Activated T-cell treated with anti-CD3 and anti-CD28 coated beads, Interleukin-2, amount 50 U/mL, for 1 hour (primary cell): Measurements from ENCODE around the gene RPS6KA5.
"Not testable (repeated sequence)": the region's sequence is repeated elsewhere in the genome, so short reads cannot be mapped to it uniquely, and the experiment has no call there.

Experiments
- DNase-seq: peaks from one replicate; pipeline ENCODE4 v3.0.0-alpha.2; 2020

Gene RPS6KA5

DNA sequence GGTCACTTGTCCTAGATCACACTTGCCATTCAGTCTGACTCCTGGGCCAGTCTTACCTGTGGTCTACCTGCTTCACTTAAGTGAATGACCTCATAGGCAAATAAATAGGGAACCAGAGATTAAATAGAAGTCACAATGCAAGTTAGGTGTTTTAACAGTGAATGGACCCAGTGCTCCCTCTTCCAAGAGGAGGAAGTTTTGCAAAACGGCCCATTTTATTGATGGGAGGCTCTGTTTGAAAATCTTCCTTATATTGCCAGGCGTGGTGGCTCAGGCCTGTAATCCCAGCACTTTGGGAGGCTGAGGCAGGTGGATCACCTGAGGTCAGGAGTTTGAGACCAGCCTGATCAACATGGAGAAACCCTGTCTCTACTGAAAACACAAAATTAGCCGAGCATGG, 79.8 kb downstream of the RPS6KA5 start:
- DNase-seq: not testable (repeated sequence)

DNA sequence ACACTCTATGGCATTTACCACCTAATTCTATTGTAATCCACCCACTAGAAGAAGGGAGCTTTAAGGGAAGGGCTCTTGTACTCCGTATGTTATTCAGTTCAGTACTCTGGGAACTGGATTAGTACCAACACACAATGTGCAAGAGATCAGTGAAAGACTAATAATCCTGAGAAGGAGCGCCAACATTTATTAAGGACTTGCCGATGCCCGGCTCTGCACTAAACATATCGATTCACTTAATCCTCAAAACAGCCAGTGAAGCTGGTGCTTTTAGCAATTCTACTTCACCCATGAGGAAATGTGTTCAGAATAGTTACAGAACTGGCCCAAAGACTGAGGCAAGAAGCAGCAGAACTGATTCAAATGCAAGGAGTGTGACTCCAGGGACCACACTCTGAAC, 80.9 kb downstream of the RPS6KA5 start:
- DNase-seq: no peak

DNA sequence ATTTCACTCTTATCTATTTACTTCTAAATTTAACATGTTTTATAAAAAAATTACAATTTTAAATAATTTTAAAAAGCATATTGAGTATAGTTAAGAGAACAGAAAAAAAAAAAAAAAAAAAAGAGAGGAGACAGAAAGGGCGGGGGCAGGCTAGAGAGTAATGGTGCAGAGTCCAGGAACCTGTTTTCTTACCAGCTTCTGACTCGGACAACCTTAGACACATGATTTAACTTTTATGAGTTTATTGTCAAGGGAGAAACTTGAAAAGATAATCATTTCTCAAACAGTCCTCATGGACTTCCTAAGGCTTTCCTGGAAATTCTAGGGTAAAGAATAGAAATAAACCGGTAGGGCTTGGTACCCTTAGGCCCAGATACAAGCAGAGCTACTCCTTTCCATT, 84.3 kb downstream of the RPS6KA5 start:
- DNase-seq: no peak

DNA sequence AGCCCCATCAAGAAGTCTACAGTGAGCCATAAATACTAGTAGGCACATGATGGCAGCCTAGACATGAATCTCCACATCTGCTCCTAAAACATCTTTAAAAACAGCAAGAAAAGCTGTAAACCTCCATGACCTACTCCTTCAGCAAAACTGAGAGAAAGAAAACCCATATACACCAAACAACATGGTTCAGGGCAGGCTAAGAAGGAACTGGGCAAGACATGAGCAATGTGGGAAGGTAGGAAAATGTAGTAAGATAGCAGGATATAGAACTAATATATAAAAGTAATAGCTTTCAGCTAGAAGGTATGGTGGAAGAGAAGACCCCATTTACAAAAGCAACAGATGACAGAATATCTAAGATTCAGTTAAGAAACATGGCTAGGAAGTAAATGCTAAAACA, 88.8 kb downstream of the RPS6KA5 start:
- no peak for DNase-seq

DNA sequence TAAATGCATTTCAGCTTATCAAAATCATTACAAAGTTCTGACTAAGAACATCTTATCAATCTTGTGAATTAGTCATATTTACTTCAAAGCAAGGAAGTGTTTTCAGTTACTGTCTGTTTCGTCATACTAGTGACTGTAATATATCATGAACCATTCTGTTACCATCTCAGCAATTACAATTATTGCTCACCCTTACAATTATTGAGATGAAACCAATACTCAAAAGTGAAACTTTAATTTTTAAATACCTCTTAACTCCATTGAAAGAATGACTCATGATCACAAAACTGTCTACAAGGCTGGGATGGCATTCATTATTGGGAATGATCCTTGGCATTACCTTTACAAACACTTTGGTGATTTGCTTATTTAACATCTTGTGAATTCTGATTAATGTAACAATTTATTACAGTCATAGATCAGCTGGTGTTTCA, 90.3 kb downstream of the RPS6KA5 start:
- no peak for DNase-seq

DNA sequence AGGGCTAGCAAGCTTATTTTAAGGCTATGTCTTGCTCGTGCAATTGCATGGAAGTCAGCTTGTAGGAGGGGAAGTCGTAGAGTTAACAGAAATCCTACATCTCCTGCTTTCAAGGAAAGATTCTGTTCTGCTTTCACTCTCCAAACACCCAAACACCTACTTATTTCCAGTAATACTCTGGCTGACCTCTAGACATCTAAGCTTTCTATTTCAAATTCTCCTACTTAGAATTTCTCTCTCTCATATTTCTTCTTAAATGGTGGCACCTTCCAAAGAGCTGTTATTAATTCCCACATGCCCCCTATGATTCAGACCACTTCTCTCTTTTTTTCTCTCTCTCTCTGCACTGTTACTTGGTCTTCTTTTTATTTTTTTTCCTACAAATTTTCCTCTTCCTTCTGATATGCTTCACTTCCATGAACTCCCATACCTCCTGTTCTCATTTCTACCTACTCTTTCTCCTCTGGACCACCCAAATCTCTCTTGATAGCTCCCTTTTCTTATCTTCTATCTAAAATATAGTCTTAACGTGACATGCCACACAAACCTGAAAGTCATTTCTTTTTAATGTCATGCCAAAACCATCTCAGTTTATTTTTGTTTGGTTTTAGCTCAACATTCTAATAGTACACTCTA, 90.8 kb downstream of the RPS6KA5 start:
- DNase-seq: no peak

DNA sequence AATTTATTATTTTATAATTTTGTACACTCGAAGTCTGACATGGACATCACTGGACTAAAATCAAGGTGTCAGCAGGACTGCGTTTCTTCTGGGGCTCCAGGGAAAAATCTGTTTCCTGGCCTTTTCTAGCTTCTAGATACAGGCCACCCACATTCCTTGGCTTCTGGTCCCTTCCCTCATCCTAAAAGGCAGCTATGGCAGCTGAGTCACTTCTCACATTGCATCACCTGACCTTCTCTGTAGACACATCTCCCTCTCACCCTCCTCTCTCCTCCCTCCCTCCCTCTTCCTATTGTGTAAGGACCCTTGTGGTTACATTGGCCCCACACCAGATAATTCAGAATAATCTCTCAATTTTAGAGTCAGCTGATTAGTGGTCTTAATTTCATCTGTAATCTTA, 92.4 kb downstream of the RPS6KA5 start:
- no peak for DNase-seq

DNA sequence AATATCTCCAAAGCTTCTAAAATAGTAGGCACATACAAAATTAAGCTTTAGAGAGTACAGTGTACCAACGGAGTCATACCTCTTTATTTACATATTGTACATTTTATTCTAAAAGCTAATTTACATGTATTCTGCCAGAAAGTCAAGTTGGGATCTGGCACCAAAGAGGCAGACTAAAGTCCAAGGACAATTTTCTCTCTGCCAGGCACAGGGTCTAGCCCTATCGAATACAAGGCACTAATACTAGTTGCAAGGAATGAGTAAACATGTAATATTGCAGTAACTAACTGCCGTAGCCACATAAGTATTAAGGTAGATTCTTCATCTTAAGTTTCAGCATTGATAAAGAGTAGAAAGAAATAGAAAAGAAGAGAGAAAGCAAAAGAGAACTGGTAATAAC, 93.9 kb downstream of the RPS6KA5 start:
- DNase-seq: no peak

DNA sequence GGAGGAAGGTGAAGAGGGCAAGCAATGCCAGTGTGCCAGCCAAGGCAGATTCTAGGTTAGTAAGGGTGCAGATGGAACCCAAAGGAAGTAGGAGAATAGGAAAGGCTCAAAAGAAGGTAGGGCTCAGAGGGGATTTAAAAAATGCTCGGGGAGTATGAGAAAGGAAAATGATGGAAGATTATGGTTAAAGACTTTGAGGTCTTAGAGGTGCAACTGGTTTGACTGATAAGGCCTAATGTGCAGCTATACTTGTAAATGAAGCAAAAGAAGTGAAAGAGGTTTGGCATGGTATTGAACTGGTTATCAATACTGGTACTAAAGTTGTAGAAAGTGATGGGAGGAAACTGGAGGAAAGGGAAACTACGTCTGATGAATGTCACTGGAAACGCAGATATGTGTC, 94.7 kb downstream of the RPS6KA5 start:
- DNase-seq: no peak

DNA sequence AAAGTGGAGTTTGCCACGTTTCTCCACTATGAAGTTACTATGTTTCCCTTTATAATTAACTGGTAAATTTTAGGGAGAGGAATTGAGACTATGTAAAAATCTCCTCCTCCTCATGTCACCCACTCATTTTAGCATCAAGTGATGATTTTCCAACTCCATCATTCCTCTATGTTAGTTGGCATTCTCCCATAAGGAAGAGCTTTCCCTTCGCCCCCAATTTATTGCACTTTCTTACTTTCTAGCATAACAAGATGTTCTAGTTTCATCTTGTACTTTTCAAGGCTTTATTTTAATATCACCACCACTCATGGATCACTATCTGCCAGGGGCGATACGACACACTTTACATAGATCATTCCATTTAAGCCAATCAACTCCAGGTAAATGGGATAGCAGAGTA, 97.1 kb downstream of the RPS6KA5 start:
- DNase-seq: no peak

DNA sequence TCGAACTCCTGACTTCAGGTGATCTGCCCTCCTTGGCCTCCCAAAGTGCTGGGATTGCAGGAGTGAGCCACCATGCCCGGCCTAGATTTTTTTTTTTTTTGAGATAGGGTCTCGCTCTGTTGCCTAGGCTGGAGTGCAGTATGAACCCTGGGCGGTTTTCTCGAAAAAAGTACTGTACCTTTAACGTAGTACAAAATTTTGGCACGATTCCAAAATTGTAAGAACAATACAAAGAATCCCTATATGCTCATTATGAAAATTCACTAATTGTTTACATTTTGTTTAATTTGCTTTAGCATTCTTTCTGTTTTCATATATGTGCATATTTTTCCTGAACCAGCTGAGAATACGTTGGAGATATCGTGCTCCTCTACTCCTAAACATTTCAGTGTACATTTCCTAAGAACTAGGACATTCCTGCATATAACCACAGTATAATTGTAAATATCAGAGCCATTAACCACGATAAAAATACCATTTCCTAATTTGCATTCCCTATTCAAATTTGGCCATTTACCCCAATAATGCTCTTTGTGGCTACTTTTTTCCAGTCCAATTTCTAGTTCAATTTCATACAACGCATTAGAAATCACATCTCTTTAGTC, 97.8 kb downstream of the RPS6KA5 start:
- DNase-seq: no peak

DNA sequence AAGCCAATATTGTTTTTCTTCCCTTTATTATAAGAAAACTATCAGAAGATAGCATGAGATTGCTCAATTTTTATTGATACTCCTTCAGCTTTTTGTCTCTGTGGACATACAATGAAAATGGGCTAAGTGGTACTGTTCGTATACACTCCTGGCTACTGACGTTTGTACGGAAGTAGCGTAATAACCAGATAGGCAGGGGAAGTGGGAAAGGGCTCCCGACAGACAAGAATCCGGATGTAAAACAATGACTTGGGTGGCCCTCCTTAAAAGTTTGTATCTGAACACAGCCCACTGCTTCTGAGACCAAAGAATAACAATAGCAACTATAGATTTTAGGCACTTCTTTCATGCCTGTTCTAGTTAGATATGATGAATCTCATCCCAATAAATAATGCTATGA, 99.6 kb downstream of the RPS6KA5 start:
- DNase-seq: no peak

DNA sequence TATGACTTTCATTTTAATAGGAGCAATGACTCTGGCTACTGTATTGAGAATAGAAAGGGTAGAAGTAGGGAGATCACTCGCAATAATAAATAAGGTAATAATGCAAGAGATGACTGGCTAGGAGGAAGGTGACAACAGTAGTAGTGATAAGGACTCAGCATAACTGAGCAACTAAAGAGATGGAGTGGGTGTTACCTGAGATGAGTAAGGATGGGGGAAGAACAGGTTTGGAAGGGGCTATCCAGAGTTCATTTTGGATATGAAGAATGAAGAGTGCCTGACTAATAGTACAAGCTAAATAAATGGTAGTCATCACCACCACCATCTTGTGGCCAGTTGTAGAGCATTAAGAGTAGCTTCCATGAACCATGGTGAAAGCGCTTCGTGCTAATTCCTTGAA, 101.1 kb downstream of the RPS6KA5 start:
- no peak for DNase-seq

DNA sequence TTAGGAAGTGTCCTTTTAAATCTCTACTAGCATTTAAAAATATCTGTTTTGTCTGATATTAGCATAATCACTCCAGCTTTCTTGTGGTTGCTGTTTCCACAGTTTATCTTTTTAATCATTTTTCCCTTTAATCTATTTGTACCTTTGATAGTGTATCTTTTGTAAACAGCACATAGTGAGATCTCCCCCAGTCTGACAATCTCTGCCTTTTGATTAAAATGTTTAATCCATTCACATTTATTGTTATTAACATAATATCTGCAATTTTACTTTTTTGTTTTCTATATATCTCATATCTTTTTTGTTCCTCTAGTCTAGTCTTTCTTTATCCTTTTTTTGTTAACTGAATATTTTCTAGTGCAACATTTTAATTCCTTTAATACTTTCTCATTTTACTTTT, 104.2 kb downstream of the RPS6KA5 start:
- DNase-seq: no peak

DNA sequence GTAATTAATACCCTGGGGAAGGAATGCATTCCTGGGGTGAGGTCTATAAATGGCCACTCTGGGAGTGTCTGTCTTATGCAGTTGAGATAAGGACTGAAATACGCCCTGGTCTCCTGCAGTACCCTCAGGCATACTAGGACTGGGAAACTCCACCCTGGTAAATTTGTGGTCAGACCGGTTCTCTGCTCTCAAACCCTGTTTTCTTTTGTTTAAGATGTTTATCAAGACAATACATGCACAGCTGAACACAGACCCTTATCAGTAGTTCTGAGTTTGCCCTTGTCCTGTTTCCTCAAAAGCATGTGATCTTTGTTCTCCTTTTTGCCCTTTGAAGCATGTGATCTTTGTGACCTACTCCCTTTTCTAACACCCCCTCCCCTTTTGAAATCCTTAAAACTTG, 106.8 kb downstream of the RPS6KA5 start:
- DNase-seq: not testable (repeated sequence)

DNA sequence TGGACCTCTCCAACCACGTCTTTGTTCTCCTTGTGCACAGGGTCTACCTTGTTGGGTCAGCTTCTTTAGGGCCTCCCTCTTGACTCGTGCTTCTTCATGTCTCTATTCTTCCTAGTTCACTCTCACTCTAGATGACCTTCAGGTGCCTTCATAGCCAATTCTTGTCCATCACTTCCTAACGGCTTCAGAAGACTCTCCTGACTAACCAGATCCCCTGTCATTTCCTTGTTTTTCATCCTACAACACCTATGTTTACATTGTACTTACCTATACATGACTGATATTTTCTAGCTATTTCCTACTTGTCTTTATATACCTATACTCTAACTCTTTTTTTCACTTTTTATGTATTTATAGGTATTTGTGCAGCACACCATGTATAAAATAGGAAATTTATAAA, 117.1 kb downstream of the RPS6KA5 start:
- no peak for DNase-seq

DNA sequence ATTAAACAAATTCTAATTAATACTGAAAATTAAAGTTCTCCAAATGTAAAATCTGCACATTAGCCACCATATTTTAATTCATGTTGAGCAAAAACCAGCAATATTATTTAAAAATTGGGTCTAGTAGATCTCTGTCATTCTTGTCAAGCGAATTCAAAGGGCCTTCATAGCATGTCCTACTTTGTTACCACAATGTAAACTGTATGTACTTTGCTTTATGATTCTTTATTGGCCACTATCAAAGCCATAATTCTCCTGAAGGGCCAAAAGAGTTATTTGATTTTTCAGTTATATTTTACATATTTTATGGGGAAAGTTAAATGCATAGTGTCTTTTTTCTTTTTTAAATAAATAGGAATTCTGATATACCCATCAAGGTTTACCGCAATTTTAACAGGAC, 117.9 kb downstream of the RPS6KA5 start:
- no peak for DNase-seq

DNA sequence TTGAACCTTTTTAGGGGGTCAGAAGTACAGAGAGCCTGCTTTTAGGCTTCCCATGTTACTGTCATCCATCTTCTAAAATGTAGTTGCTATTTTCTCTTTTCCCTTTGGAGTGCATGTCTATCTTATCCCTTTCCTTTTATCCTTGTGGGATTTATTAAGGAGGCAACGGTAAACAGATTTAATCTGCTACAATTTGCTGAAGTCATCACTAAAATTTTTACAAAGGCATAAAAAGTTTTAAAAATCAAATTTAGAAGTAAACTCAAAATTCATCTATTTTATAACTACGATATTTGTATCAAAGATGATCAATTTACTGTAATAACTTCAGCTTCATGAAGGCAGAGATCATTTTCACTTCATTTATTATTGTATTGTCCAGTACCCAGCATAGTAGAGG, 118.7 kb downstream of the RPS6KA5 start:
- DNase-seq: no peak

DNA sequence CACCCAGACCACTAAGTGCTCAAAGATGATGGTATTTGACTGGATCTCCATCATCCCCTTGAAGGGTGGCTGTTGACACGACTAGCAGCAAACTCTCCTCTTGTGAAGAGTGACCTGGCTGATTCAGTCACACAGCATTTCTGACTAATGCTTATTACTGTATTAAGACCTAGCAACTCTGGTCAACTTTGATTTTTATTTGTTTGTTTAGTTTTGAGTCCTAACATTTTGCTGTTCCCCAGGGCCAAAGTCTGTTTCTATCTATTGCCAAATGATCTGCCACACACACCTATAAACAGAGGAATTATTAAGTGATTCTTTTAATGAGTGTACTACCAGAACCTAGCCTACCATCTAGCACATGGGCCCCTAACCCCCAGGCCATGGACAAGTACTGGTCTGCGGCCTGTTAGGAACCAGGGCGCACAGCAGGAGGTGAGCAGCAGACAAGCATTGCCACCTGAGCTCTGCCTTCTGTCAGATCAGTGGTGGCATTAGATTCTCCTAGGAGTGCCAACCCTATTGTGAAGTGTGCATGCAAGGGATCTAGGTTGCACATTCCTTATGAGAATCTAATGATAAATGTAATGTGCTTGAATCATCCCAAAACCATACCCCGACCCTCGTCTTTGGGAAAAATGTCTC, 120.0 kb downstream of the RPS6KA5 start:
- DNase-seq: no peak

DNA sequence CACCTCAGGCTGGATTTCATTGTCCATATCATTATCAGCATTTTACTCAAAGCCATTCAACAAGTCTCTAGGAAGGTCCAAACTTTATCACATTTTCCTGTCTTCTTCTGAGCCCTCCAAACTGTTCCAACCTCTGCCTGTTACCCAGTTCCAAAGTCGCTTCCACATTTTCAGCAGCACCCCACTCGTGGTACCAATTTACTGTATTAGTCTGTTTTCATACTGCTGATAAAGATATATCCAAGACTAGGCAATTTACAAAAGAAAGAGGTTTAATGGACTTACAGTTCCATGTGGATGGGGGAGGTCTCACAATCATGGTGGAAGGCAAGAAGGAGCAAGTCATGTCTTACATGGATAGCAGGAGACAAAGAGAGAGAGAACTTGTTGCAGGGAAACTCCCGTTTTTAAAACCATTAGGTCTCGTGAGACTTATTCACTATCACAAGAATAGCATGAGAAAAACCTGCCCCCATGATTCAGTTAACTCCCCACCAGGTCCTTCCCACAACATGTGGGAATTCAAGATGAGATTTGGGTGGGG, 121.1 kb downstream of the RPS6KA5 start:
- DNase-seq: not testable (repeated sequence)

DNA sequence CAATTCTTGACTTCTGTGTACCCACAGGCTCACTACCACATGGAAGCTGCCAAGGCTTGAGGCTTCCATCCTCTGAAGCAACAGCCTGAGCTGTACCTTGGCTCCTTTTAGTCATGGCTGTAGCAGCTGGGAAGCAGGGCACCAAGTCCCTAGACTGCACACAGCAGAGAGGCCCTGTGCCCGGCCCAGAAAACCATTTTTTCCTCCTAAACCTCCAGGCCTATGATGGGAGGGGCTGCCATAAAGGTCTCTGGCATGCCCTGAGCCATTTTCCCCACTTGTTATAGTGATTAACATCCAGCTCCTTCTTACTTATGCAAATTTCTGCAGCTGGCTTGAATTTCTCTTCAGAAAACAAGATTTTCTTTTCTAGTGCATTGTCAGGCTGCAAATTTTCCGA, 121.8 kb downstream of the RPS6KA5 start:
- no peak for DNase-seq

DNA sequence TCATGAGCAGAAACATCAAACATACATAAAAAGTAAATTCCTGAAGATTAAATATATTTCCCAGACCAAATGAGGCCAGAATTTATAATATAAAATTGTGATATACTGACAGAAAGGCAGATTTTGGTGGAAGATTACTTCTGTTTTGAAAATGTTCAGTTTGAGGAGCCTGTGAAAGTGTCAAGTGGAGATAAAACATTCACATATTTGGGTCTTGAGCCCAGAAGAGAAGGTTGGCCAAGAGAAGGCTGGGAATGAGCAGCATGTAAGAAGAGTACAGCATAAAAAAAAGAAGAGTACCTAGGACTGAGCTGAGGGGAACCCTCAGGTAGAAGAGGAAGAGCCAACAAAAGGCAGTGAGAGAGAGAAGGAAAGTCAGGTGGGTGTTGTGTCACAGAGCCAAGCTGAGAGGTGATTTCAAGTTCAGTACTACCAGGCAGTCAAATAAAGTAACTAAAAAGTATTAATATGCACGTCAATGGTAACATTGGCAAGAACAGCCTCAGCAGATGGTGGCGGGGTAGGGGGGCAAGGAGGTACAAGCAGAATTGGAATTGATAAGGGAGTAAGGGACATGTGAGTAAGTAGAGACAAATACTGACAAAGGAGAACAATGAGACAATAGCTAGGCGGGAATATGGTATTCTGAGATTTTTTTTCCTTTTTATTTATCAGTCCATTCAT, 123.5 kb downstream of the RPS6KA5 start:
- DNase-seq: no peak

DNA sequence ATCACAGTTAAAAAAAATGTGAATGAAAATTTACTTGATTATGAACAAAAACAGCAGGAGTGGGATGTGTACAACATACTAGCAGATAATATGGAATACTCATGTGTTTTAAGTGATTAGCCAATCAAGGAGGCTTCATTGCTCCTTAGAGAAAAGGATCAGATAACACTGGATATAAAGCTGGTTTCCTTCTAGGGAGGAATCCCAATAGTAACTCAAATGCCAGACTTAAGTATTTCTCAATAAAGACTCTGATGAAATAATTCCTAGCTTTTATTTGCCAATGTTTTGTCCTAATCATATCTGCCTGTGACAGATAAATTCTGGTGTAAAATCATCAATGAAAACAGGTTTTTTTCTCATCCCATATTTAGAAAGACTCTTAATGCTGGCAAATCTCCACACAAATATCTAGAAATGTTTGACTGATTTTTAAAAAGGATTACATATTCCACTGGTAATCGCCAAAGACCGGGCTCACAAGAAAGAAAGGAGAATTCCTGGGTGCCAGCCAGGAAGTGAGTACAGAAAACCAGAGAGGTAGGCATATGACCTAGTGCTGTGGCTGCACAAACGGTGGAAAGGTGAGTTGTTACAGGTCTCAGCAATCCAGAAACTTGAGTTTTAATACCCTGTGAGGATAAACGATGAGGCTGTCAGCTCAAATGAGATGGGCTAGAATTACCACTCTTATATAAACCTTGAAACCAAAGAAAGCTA, 135.7 kb downstream of the RPS6KA5 start:
- DNase-seq: no peak
